Activated CD8-positive, alpha-beta memory T cell treated with anti-CD3 and anti-CD28 coated beads, Interleukin-2, amount 50 U/mL, for 1 hour (primary cell): Measurements from ENCODE around the gene HSD11B1L.
"Not testable (repeated sequence)": the region's sequence is repeated elsewhere in the genome, so short reads cannot be mapped to it uniquely, and the experiment has no call there.

Experiments used
- DNase-seq: peaks from one replicate; pipeline ENCODE4 v3.0.0-alpha.2; 2020; ENCODE audit errors: extremely low read depth

The HSD11B1L gene

GRCh38 chr19:5698635-5699422 lies 18.0 kb downstream of the HSD11B1L start:
- DNase-seq: no peak

GRCh38 chr19:5700455-5701092 lies 19.7 kb downstream of the HSD11B1L start:
- no peak for DNase-seq

- DNase-seq: not testable (repeated sequence)
These were observed 21.2 kb downstream of the HSD11B1L start for GRCh38 chr19:5702053-5702410.

- DNase-seq: no peak
These were observed 23.3 kb downstream of the HSD11B1L start for GRCh38 chr19:5703819-5704818.

- DNase-seq: no peak
These were observed 24.7 kb downstream of the HSD11B1L start for GRCh38 chr19:5705552-5705951.

- no peak for DNase-seq
These were observed 26.2 kb downstream of the HSD11B1L start for GRCh38 chr19:5706876-5707573.

GRCh38 chr19:5707576-5708575 lies 27.0 kb downstream of the HSD11B1L start:
- DNase-seq: no peak

GRCh38 chr19:5711025-5711424 lies 30.2 kb downstream of the HSD11B1L start:
- no peak for DNase-seq

GRCh38 chr19:5711713-5712161 lies 30.9 kb downstream of the HSD11B1L start:
- no peak for DNase-seq

- DNase-seq: no peak
These were observed 32.4 kb downstream of the HSD11B1L start for GRCh38 chr19:5713228-5713627.

- DNase-seq: no peak
These were observed 34.0 kb downstream of the HSD11B1L start for GRCh38 chr19:5714816-5715215.

- no peak for DNase-seq
These were observed 36.5 kb downstream of the HSD11B1L start for GRCh38 chr19:5717215-5717935.

- no peak for DNase-seq
These were observed 37.3 kb downstream of the HSD11B1L start for GRCh38 chr19:5718037-5718578.

GRCh38 chr19:5718579-5719273 lies 37.9 kb downstream of the HSD11B1L start:
- no peak for DNase-seq

GRCh38 chr19:5719274-5719960 lies 38.6 kb downstream of the HSD11B1L start:
- no peak for DNase-seq

GRCh38 chr19:5719961-5720790 lies 39.3 kb downstream of the HSD11B1L start, which contains the start of the genes CATSPERD and LONP1:
TSS of gene CATSPERD (plus strand) at chr19:5720637. CDS start at chr19:5720738, 101 bp downstream.
TSS of gene LONP1 (minus strand) at chr19:5720146. CDS start at chr19:5720132, 14 bp downstream.
- peak; percentile 96 for DNase-seq
